SK-N-DZ (cell line): Measurements from ENCODE around the gene AQP6.
"Not testable (repeated sequence)": the region's sequence is repeated elsewhere in the genome, so short reads cannot be mapped to it uniquely, and the experiment has no call there.

Source experiments
- DNase-seq: peaks from one replicate; pipeline ENCODE4 v3.0.0-alpha.2; 2015; ENCODE audit warnings: low spot score

Gene AQP6

GRCh38 chr12:49989400-49989799 is 16.7 kb downstream of the AQP6 start:
- DNase-seq, result not testable (repeated sequence)

GRCh38 chr12:49990273-49990672 is 17.5 kb downstream of the AQP6 start:
- no peak for DNase-seq

- no peak for DNase-seq
Observed at GRCh38 chr12:49998453-49998852, 25.7 kb downstream of the AQP6 start.

- no peak for DNase-seq
Observed at GRCh38 chr12:50003595-50003994, 30.8 kb downstream of the AQP6 start.

- DNase-seq, result no peak
Observed at GRCh38 chr12:50004696-50005095, 31.9 kb downstream of the AQP6 start.

GRCh38 chr12:50005175-50005574 is 32.4 kb downstream of the AQP6 start:
- DNase-seq, result no peak

GRCh38 chr12:50006280-50006679 is 33.5 kb downstream of the AQP6 start:
- DNase-seq, result no peak

- DNase-seq, result no peak
Observed at GRCh38 chr12:50006754-50007442, 34.2 kb downstream of the AQP6 start.

GRCh38 chr12:50013361-50014147 is 40.8 kb downstream of the AQP6 start:
- no peak for DNase-seq

- DNase-seq, result no peak
Observed at GRCh38 chr12:50014342-50014741, 41.6 kb downstream of the AQP6 start.

- no peak for DNase-seq
Observed at GRCh38 chr12:50016501-50017475, 44.0 kb downstream of the AQP6 start.

- DNase-seq, result no peak
Observed at GRCh38 chr12:50017641-50018040, 44.9 kb downstream of the AQP6 start.

- DNase-seq, result no peak
Observed at GRCh38 chr12:50018154-50018553, 45.4 kb downstream of the AQP6 start.

GRCh38 chr12:50018968-50019367 is 46.2 kb downstream of the AQP6 start:
- DNase-seq, result no peak

- DNase-seq, result no peak
Observed at GRCh38 chr12:50019524-50019923, 46.8 kb downstream of the AQP6 start.

- no peak for DNase-seq
Observed at GRCh38 chr12:50021031-50021430, 48.3 kb downstream of the AQP6 start.

GRCh38 chr12:50022903-50023302 is 50.2 kb downstream of the AQP6 start:
- DNase-seq, result no peak

- DNase-seq, result no peak
Observed at GRCh38 chr12:50024227-50024626, 51.5 kb downstream of the AQP6 start.

GRCh38 chr12:50024805-50025186 is 52.0 kb downstream of the AQP6 start:
- DNase-seq, result no peak

- peak; percentile 100 for DNase-seq
Observed at GRCh38 chr12:50025187-50026059, 52.7 kb downstream of the AQP6 start, which contains the start of gene RACGAP1. TSS of gene RACGAP1 (minus strand) at chr12:50025494. CDS start at chr12:50016715, 8,779 bp downstream.

- DNase-seq, result no peak
Observed at GRCh38 chr12:50026691-50027090, 53.9 kb downstream of the AQP6 start.
